Measurements from ENCODE around the gene SESN1.

Gene SESN1

DNA sequence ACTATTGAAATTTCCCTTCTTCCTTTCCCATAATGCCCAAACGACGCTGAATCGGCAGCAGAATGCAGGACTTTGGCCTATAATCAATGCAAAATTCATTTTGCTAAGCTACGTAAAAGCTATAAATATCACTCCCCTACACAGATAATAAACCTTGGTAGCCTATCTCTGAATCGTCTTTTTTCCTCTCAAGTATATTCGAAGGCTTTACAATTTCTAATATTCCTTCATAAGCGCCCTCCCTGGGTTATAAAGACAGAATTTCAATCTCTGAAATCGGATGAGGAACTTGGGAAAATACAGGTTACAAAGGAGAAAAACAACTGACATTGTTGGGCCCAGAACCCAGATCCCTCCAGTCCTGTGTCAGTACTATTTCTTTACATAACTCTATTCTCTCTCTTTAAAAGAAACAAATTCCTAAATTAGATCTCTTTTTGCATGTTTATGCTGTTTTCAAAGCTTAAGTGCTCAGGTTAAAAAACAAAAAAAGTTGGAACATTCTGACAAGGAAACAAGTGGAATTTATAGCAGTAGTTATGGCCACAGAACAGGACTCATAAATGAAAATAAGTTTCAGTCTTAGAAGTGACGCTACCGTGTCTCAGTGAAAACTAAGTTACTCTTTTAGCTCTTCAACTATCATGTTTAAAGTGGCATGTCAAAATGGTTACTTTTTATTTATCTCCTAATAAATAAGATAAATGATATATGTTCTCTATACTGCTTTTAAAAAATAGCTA lies 84.5 kb downstream of the SESN1 start:
- no peaks in the 10 kb centered on the region for H3K36me3 ChIP-seq (replicated peaks)
- peak overlapping the region; percentile 50 for H3K27ac ChIP-seq
- peak overlapping the region; percentile 89 for H3K4me3 ChIP-seq (ENCODE audit: low read depth, low read length)
- no peaks in the 10 kb centered on the region for H3K27me3 ChIP-seq (replicated peaks)
- TF ChIP-seq, protein P1, sequence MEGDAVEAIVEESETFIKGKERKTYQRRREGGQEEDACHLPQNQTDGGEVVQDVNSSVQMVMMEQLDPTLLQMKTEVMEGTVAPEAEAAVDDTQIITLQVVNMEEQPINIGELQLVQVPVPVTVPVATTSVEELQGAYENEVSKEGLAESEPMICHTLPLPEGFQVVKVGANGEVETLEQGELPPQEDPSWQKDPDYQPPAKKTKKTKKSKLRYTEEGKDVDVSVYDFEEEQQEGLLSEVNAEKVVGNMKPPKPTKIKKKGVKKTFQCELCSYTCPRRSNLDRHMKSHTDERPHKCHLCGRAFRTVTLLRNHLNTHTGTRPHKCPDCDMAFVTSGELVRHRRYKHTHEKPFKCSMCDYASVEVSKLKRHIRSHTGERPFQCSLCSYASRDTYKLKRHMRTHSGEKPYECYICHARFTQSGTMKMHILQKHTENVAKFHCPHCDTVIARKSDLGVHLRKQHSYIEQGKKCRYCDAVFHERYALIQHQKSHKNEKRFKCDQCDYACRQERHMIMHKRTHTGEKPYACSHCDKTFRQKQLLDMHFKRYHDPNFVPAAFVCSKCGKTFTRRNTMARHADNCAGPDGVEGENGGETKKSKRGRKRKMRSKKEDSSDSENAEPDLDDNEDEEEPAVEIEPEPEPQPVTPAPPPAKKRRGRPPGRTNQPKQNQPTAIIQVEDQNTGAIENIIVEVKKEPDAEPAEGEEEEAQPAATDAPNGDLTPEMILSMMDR (IDR thresholded peaks at IDR 0.05; ENCODE audit: low read depth, low read length, missing control alignments): no peak
- DNase-seq: no peak
- in situ Hi-C loops (cut with HindIII; ENCODE audit: low pct_ligation_motif_present, low sequenced_read_pairs): no loop called here

DNA sequence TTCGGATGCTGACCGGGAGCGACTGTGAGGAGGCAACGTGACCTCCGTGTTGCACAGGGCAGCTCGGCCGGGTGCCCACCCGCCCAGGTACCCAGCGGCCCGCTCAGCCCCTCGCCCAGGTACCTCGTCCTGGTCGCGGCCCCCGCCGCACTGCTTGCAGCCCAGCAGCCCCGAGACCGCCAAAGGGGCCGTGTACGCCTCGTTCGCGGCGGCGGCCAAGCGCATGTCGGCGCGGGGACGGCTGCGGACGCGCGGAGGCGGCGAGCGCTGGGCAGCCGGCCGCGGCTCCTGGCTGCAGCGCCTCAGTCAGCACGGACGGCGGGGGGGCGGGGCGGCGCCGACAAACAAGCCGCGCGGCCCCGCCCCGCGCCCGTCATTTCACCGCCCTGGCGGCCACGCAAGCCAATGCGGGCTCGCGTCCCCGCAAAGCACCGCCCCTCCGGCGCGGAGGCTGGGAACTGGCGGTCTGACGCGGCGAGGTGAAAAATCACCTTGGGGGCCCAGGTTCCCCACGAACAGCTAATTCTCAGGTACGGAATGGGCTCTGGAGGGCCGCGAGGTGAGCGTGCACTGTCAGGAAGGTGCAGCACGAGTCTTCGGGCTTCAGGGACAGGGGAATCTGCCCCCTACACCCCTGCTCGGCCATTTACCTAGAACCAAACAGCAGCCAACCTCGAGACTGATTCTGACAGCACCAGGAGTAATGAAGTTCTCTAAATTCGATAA lies 85.2 kb downstream of the SESN1 start:
- Histone ChIP-seq H3K36me3 (replicated peaks) (no peaks in the 10 kb centered on the region), H3K27ac (peak overlapping the region; percentile 50), H3K4me3 (ENCODE audit: low read depth, low read length) (peak overlapping the region; percentile 89), H3K27me3 (replicated peaks) (no peaks in the 10 kb centered on the region)
- peak; percentile 79 for DNase-seq
- TF ChIP-seq, protein P1 (IDR thresholded peaks at IDR 0.05; ENCODE audit: low read depth, low read length, missing control alignments): no peak
- in situ Hi-C loops (cut with HindIII; ENCODE audit: low pct_ligation_motif_present, low sequenced_read_pairs): no loop called here

DNA sequence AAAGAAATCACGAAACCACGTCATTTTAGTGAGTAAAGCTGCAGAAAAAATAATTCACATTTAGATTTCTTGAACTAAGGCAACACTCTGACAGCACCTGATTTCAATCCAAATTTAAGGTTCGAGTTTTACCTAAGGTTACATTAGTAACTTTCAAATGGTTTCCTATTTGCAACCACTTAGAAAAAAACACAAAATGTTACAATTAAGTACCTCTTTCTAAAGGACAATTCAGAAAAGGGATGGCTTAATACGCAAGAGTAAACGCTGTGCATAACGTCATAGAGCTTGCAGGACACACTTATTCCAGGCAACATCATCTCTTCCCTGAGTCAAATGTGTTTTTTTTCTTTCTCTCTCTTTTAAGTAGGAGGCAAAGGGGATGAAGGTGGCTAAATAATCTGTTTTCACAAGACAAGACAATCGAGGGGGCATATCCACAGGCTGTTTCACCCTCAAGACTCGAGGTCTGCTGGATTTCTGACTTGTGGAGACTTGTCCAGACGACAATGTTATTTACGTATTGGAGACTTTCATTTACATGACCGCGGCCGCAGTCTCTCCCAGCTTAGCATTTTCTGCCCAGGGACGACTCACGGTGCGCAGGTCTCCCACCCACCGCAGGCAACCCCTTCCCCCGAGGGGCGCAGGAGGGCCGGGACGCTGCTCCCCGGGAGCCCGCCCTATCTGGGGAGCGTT lies 86.0 kb downstream of the SESN1 start:
- H3K27ac ChIP-seq: peak overlapping the region; percentile 48

DNA sequence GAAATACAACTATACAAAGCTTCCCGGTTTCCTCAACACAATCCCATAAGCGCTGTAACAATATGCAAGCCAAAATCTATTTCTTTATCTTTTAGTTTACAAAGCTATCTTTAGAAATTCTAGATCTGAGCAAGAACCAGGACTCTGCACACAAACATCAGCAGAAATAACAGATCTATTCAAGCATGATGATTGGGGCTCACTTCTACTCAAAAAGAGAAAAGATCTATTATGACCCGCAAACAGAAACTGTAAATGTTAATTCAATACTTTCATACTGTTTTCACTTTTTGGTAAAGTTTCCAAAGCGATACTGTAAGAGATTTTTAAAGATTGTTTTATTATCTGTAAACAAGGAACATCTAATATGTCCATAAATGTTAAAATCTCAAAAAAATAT lies 86.6 kb downstream of the SESN1 start:
- Histone ChIP-seq H3K4me3 (ENCODE audit: low read depth, low read length) (peak overlapping the region; percentile 83), H3K27ac (no peak overlapping the region), H3K27me3 (replicated peaks) (no peaks in the 10 kb centered on the region), H3K36me3 (replicated peaks) (no peaks in the 10 kb centered on the region)
- in situ Hi-C loops (cut with HindIII; ENCODE audit: low pct_ligation_motif_present, low sequenced_read_pairs): no loop called here
- TF ChIP-seq, protein P1 (IDR thresholded peaks at IDR 0.05; ENCODE audit: low read depth, low read length, missing control alignments): no peak
- no peak for DNase-seq

More for the DNA sequence above, 86.0 kb downstream of the SESN1 start:
- peak overlapping the region; percentile 83 for H3K4me3 ChIP-seq (ENCODE audit: low read depth, low read length)
- TF ChIP-seq, protein P1 (IDR thresholded peaks at IDR 0.05; ENCODE audit: low read depth, low read length, missing control alignments): no peak
- in situ Hi-C loops (cut with HindIII; ENCODE audit: low pct_ligation_motif_present, low sequenced_read_pairs): no loop called here
- DNase-seq: peak; percentile 35
- H3K36me3 ChIP-seq (replicated peaks): no peaks in the 10 kb centered on the region
- no peaks in the 10 kb centered on the region for H3K27me3 ChIP-seq (replicated peaks)

DNA sequence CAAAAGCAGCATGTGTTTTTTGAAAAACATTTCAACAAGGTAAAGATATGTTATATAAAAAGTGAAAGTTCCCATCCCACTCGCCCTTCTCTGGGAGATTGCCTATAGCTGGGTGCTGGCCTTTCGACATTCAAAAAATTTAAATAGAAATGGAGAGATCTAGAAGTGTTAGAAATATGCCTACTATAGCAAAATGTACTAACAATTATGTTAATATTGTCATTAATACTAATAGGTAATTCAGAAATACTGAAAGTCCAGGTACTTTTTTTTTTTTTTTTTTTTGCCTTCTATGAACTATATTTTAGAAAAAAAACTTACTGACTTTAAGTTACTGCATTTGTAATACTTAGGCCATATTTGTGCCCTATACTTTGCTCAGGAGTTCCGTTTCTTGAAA lies 87.1 kb downstream of the SESN1 start:
- no peaks in the 10 kb centered on the region for H3K36me3 ChIP-seq (replicated peaks)
- in situ Hi-C loops (cut with HindIII; ENCODE audit: low pct_ligation_motif_present, low sequenced_read_pairs): no loop called here
- DNase-seq: no peak
- H3K4me3 ChIP-seq (ENCODE audit: low read depth, low read length): peak overlapping the region; percentile 83
- H3K27ac ChIP-seq: no peak overlapping the region
- TF ChIP-seq, protein P1 (IDR thresholded peaks at IDR 0.05; ENCODE audit: low read depth, low read length, missing control alignments): no peak
- H3K27me3 ChIP-seq (replicated peaks): no peaks in the 10 kb centered on the region
